GM12864 (cell line): ENCODE results near the gene SMIM20.
"Not testable (repeated sequence)": the region's sequence is repeated elsewhere in the genome, so short reads cannot be mapped to it uniquely, and the experiment has no call there.

Experiments
- DNase-seq: peaks from one replicate; pipeline ENCODE4 v3.0.0-alpha.2; 2011; ENCODE audit warnings: low read depth
- H3K4me3 ChIP-seq: 2 replicates; pipeline ENCODE4 v1.5.1; 2011; ENCODE audit warnings: mild to moderate bottlenecking, low read depth, low read length, control low read depth
- CTCF ChIP-seq: IDR thresholded peaks from 2 replicates; pipeline ENCODE4 v1.5.1; 2011; ENCODE audit warnings: low read depth, mild to moderate bottlenecking, moderate library complexity, low read length, control low read depth, inconsistent platforms; ENCODE audit errors: missing control alignments

SMIM20 gene

GRCh38 chr4:25913851-25914669 lies at the start of gene SMIM20:
Gene SMIM20, plus strand, starts transcription at chr4:25914220. Its CDS starts 94 bp downstream, at chr4:25914314.
- peak; percentile 68 for DNase-seq
- H3K4me3 ChIP-seq: peak within 1 kb of the TSS; percentile 71
- peak; percentile 6 for TF ChIP-seq CTCF

GRCh38 chr4:25865586-25865985 lies 48.4 kb upstream of the SMIM20 start:
- no peak overlapping the region for H3K4me3 ChIP-seq
- no peak for DNase-seq

GRCh38 chr4:25866401-25866800 lies 47.6 kb upstream of the SMIM20 start:
- not testable (repeated sequence) for DNase-seq, H3K4me3 ChIP-seq

More at GRCh38 chr4:25865586-25865985, 48.4 kb upstream of the SMIM20 start:
- TF ChIP-seq CTCF: no peak

GRCh38 chr4:25867781-25868294 lies 46.2 kb upstream of the SMIM20 start:
- TF ChIP-seq CTCF: no peak
- no peak overlapping the region for H3K4me3 ChIP-seq
- DNase-seq: no peak

- no peak for TF ChIP-seq CTCF
- H3K4me3 ChIP-seq: no peak overlapping the region
- peak; percentile 47 for DNase-seq
These were observed 43.9 kb upstream of the SMIM20 start for GRCh38 chr4:25870081-25870480.

- H3K4me3 ChIP-seq: no peak overlapping the region
- DNase-seq: no peak
- no peak for TF ChIP-seq CTCF
These were observed 41.0 kb upstream of the SMIM20 start for GRCh38 chr4:25872851-25873631.

GRCh38 chr4:25873632-25874129 lies 40.3 kb upstream of the SMIM20 start:
- TF ChIP-seq CTCF: no peak
- H3K4me3 ChIP-seq: no peak overlapping the region
- no peak for DNase-seq
